H1 (cell line): ENCODE measurements around the gene NPBWR2. TPM values are rescaled to one million over a fixed set of nuclear protein-coding genes. Genes with fewer than 3 reads are reported as not detected.

Experiments
- CTCF ChIP-seq, 3 experiments: IDR thresholded peaks; 1 replicate in 2 of 3; 2 replicates in 1 of 3; pipeline versions ENCODE4 v1.5.1 to v1.6.1; 2011; ENCODE audit warnings: low read length in 3 of 3, mild to moderate bottlenecking in 3 of 3, inconsistent platforms in 2 of 3, low read depth in 1 of 3, moderate library complexity in 1 of 3; ENCODE audit not compliant: insufficient read depth in 1 of 3; ENCODE audit errors: control extremely low read depth in 1 of 3
- E2F6 ChIP-seq: IDR thresholded peaks from 2 replicates; pipeline ENCODE4 v1.6.1; 2012; ENCODE audit warnings: inconsistent platforms
- EGR1 ChIP-seq: IDR thresholded peaks from 2 replicates; pipeline ENCODE4 v1.6.1; 2011; ENCODE audit warnings: low read depth, low read length, borderline replicate concordance
- RNF2 ChIP-seq: fragments of 200-900, 300-1000 bp; sonication (generic); IDR thresholded peaks from 2 replicates; pipeline ENCODE4 v1.7.1; 2016; ENCODE audit warnings: borderline replicate concordance, low read depth, mild to moderate bottlenecking, antibody characterized with exemption, low read length; ENCODE audit not compliant: poor library complexity, severe bottlenecking; ENCODE audit errors: missing control alignments
- TCF12 ChIP-seq: IDR thresholded peaks from 2 replicates; pipeline ENCODE4 v1.6.1; 2011; ENCODE audit warnings: low read depth, mild to moderate bottlenecking, low read length
- polyA plus RNA-seq, 7 experiments: library from polyadenylated mRNA; depleted of rRNA in 3 of 7; stranded (reverse) in 5 of 7; unstranded in 2 of 7; fragments of >200 nt in 5 of 7; fragments of 200-250 nt in 2 of 7; gene quantifications; 1 replicate in 5 of 7; 2 replicates in 1 of 7; 4 replicates in 1 of 7; pipeline versions ENCODE4 v1.2.1 to v1.2.3, GENCODE V29; 2011 to 2013; ENCODE audit warnings: missing spikeins in 2 of 7, mixed read lengths in 2 of 7
- total RNA-seq: library from RNA; stranded (reverse); fragmentation: NEBNext Ultra II Directional; extraction: Animal tissue kit (Norgen Biotek cat#: 25700); gene quantifications from 2 replicates; pipeline ENCODE4 v1.2.1, GENCODE V29; 2021

The NPBWR2 gene
- total and polyA plus RNA-seq, 2 of the 8 experiments (the other 6 are each of a cell fraction or from before 2014, with no cell fraction given) = not detected

DNA sequence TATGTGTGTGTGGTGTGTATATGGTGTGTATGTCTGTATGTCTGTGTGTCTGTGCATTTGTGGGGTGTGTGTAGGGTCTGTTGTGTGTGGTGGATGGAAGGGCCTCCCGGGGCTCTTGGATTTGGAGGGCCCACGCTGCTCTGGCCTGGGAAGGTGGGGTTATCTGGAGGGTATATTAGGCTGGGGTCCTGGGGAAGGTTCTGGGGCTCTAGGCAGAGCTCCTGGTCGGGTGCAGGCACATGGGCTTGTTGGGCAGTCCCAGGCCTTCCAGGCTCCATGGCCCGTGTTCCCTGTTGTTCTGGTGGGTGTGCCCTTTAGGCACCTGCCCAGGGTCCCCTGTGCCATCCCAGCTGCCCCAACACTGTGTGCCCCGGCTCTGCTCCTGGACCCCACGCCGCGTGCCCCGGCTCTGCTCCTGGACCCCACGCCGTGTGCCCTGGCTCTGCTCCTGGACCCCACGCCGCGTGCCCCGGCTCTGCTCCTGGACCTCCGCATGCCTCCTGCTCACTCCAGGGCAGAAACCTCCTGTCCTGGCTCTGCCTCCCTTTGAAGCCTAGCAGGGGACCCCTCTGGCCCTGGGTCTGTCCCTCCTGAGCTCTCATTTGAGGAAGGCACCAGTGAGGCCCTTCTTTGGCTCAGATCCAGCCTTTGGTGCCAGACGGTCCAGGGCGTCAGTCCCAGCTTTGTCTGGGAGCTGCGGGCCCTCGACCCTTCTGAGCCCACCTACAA, 46.7 kb upstream of the NPBWR2 start (continued):
- TF ChIP-seq E2F6 (no peak), EGR1 (no peak), CTCF (IDR thresholded peaks at IDR 0.05; ENCODE audit: control extremely low read depth in 1 of 3, insufficient read depth in 1 of 3, low read depth in 1 of 3, low read length in 3 of 3) (no peak), TCF12 (no peak), RNF2 (no peak)
